Esophagus muscularis mucosa (tissue), 4 donors: ENCODE results near the gene PSME2. TPM values are rescaled to one million over a fixed set of nuclear protein-coding genes. Genes with fewer than 3 reads are reported as not detected.

Experiments
- DNase-seq: peaks from one replicate; pipeline ENCODE4 v3.0.0-alpha.2; 2017; ENCODE audit errors: extremely low spot score
- H3K27ac ChIP-seq, 4 donors: fragments of 200-600 bp; sonication (generic); replicated peaks in 1 of 4; 1 replicate in 3 of 4; 2 replicates in 1 of 4; pipeline ENCODE4 v1.5.1; 2016 to 2019; ENCODE audit warnings: mild to moderate bottlenecking in 1 of 4
- H3K27me3 ChIP-seq, 4 donors: fragments of 200-600 bp; sonication (generic); one replicate each; pipeline versions ENCODE4 v1.5.1 to v1.6.0; 2016 to 2019
- H3K36me3 ChIP-seq, 4 donors: fragments of 200-600 bp; sonication (generic); one replicate each; pipeline ENCODE4 v1.5.1; 2016 to 2019
- H3K4me1 ChIP-seq, 4 donors: fragments of 200-600 bp; sonication (generic); one replicate each; pipeline ENCODE4 v1.5.1; 2016 to 2019
- H3K4me3 ChIP-seq, 4 donors: fragments of 200-600 bp; sonication (generic); 1 replicate in 2 of 4; 2 replicates in 2 of 4; pipeline ENCODE4 v1.5.1; 2016 to 2019; ENCODE audit warnings: mild to moderate bottlenecking in 4 of 4, moderate library complexity in 1 of 4
- H3K9me3 ChIP-seq, 4 donors: fragments of 200-600 bp; sonication (generic); 1 replicate in 3 of 4; 2 replicates in 1 of 4; pipeline ENCODE4 v1.5.1; 2016 to 2019
- EP300 ChIP-seq: sonication (generic); formaldehyde crosslinking; IDR thresholded peaks from one replicate; pipeline ENCODE4 v1.6.1; 2017; ENCODE audit warnings: antibody characterized with exemption
- POLR2A ChIP-seq: fragments of 450-650 bp; IDR thresholded peaks from one replicate; pipeline ENCODE4 v1.6.1; 2017; ENCODE audit warnings: antibody characterized with exemption, moderate library complexity, mild to moderate bottlenecking, low read depth
- POLR2AphosphoS5 ChIP-seq, 2 donors: sonication (generic); formaldehyde crosslinking; IDR thresholded peaks; one replicate each; pipeline ENCODE4 v1.6.1; 2017; ENCODE audit warnings: antibody characterized with exemption in 2 of 2
- WGBS: methylation state at CpG from one replicate; pipeline ENCODE4 v1.1.5; 2018; 5-methylcytosine and 5-hydroxymethylcytosine counted together
- intact Hi-C: fragments of 100-400 bp; cut with DNase I; formaldehyde crosslinking; loops from one replicate; pipeline ENCODE4 v1.15.1; 2023
- total RNA-seq, 4 donors: library from RNA; depleted of rRNA; stranded (reverse); fragments of >200 nt; gene quantifications; one replicate each; pipeline versions ENCODE4 v1.1.0 to v1.2.1, GENCODE V29; 2016
- TF ChIP-seq, protein P1 (sequence below), 3 experiments: fragments of 200-600 bp in 2 of 3; fragments of 450-650 bp in 1 of 3; sonication (generic) in 2 of 3; IDR thresholded peaks; one replicate each; pipeline ENCODE4 v1.5.1; 2017 to 2019; ENCODE audit warnings: antibody characterized with exemption in 3 of 3, mild to moderate bottlenecking in 2 of 3, moderate library complexity in 1 of 3

The PSME2 gene
- total RNA-seq, 4 donors from 2014 or later: 32.8 to 64.3 (median 42.6) TPM

DNA sequence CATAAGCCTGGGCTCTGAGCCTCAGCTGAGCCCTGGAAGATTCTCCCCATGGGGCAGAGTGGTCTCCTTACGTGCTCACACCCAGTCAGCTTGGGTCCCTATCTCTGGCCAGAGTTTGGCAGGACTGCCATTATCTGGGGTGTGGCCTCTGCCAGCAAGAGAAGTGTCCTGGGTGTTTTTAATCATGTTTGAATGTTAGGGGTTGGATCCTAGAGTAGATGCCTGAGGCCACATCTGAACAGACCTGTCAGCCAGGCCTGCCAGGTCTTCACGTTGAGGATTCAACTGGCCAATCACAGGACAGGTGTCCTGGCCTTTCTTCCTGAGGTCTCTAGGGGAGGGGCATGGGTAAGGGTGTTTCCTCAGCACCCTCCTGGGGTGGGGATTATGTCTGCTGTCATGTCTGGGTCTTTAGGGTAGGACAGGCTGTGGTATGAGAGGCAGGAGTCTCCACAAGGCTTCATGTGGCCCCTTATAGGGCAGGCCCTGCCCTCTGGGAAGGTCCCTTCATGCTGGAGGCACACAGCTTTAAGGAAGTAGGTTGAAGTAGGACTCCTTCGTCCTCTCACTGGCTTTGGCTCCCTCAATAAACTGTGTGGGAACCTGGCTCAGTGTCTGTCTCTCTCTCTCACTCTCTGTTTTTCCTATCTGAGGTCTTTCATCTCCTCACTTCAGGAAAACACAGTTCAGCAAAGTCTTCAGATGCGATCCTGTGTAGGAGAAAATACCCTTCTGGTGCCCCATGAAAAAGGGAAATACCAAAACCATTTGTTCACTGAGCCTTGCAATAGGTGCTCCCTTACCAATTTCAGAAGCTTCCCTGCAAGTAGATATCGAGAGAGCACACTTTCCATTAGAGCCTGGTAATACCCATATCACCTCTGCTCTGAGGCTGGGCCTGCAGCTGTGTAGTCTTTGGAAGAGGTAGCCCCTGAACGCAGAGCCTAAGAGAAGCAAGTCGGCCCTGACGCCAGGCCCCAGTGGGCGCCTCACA, 22.7 kb downstream of the PSME2 start:
- intact Hi-C loops: no loop called here
- Histone ChIP-seq H3K27me3 (no peaks in the 10 kb centered on the region), H3K4me3 (no peak overlapping the region), H3K9me3 (no peaks in the 10 kb centered on the region), H3K4me1 (no peaks in the 10 kb centered on the region), H3K36me3 (peaks cover 22 to 61% (median 54%) of the 10 kb centered on the region in 4 donors), H3K27ac (no peak overlapping the region)
- WGBS: 92% methylated on average over 8 of the region's 9 CpGs
- TF ChIP-seq POLR2A (no peak), POLR2AphosphoS5 (IDR thresholded peaks at IDR 0.05) (no peak)
- TF ChIP-seq, protein P1, sequence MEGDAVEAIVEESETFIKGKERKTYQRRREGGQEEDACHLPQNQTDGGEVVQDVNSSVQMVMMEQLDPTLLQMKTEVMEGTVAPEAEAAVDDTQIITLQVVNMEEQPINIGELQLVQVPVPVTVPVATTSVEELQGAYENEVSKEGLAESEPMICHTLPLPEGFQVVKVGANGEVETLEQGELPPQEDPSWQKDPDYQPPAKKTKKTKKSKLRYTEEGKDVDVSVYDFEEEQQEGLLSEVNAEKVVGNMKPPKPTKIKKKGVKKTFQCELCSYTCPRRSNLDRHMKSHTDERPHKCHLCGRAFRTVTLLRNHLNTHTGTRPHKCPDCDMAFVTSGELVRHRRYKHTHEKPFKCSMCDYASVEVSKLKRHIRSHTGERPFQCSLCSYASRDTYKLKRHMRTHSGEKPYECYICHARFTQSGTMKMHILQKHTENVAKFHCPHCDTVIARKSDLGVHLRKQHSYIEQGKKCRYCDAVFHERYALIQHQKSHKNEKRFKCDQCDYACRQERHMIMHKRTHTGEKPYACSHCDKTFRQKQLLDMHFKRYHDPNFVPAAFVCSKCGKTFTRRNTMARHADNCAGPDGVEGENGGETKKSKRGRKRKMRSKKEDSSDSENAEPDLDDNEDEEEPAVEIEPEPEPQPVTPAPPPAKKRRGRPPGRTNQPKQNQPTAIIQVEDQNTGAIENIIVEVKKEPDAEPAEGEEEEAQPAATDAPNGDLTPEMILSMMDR (IDR thresholded peaks at IDR 0.05): no peak
- no peak for DNase-seq

DNA sequence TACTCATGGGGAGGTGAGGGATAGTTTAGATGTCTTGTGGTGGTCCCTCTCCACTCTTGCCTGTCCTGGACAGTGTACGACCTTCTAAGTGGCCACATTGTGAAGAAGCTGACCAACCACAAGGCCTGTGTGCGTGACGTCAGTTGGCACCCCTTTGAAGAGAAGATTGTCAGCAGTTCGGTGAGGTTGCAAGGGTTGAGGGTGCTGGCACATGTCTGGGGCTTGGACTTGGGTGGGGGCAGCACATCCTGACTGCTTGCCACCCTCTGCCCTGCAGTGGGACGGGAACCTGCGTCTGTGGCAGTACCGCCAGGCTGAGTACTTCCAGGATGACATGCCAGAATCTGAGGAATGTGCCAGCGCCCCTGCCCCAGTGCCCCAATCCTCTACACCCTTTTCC, 23.5 kb downstream of the PSME2 start:
- Histone ChIP-seq H3K9me3 (no peaks in the 10 kb centered on the region), H3K4me3 (no peak overlapping the region), H3K27ac (no peak overlapping the region), H3K36me3 (peaks cover 30 to 69% (median 62%) of the 10 kb centered on the region in 4 donors), H3K27me3 (no peaks in the 10 kb centered on the region), H3K4me1 (no peaks in the 10 kb centered on the region)
- TF ChIP-seq, protein P1 (IDR thresholded peaks at IDR 0.05): no peak
- no peak for TF ChIP-seq POLR2A
- no peak for TF ChIP-seq POLR2AphosphoS5 (IDR thresholded peaks at IDR 0.05)
- no peak for TF ChIP-seq EP300
- DNase-seq: no peak
- WGBS: 100% methylated on average over 1 of the region's 8 CpGs
- intact Hi-C loops: no loop called here

DNA sequence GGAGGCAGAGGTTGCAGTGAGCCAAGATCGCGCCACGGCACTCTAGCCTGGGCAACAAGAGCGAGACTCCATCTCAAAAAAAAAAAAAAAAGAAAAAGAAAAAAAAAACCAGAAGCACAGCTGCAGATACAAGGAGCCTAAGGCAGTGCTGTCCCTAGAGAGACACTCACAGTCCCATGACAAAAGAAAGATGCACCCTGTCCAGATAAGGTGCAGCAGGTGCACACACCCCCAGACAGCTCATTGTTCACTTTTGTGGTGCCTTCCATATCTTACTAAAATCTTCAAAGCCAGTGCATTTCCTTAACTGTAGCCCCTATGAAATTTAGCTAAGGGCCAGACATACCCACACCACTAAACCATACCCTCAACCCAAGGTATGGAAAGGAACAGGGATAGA, 24.0 kb downstream of the PSME2 start:
- intact Hi-C loops: no loop called here
- Histone ChIP-seq H3K27ac (no peak overlapping the region), H3K9me3 (no peaks in the 10 kb centered on the region), H3K4me3 (no peak overlapping the region), H3K27me3 (no peaks in the 10 kb centered on the region), H3K36me3 (peaks cover 32 to 74% (median 67%) of the 10 kb centered on the region in 4 donors), H3K4me1 (no peaks in the 10 kb centered on the region)
- 98% methylated on average over 4 of the region's 4 CpGs for WGBS
- DNase-seq: no peak
- TF ChIP-seq EP300: no peak
- TF ChIP-seq, protein P1 (IDR thresholded peaks at IDR 0.05): no peak

DNA sequence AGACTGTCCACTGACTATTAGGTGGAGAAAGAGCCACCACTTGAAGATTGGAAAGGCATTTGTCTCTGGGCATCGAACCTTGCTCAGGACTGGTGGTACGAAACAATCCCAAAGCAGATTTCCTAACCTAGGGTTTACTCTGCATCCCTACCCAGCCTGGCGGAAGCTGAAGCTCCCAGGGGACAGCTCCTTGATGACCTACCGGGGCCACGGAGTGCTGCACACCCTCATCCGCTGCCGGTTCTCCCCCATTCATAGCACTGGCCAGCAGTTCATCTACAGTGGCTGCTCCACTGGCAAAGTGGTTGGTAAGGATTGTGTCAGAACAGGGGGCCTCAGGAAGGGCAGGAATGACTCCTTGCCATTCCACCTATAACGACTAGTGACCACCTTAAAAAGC, 25.2 kb downstream of the PSME2 start:
- Histone ChIP-seq H3K4me3 (no peak overlapping the region), H3K4me1 (peaks cover 5 to 8% (median 7%) of the 10 kb centered on the region in 4 donors), H3K27me3 (no peaks in the 10 kb centered on the region), H3K27ac (no peak overlapping the region), H3K9me3 (no peaks in the 10 kb centered on the region), H3K36me3 (peaks cover 32 to 78% (median 75%) of the 10 kb centered on the region in 4 donors)
- intact Hi-C loops: no loop called here
- over 99% methylated on average over 8 of the region's 8 CpGs for WGBS
- no peak for DNase-seq
- TF ChIP-seq POLR2AphosphoS5 (IDR thresholded peaks at IDR 0.05) (no peak), EP300 (no peak), POLR2A (no peak)

DNA sequence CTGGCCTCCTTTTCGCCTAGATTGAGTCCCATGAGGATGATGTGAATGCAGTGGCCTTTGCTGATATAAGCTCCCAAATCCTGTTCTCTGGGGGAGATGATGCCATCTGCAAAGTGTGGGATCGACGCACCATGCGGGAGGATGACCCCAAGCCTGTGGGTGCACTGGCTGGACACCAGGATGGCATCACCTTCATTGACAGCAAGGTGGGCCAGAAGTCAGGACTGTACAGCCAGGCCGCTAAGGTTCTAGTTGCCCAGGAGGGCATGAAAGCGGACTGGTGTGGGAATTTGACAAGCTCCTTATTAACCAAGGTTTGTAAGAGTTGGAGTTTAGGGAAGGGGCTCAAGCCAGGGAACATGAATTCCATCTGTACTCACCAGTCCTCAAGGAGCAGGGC, 26.7 kb downstream of the PSME2 start:
- no peaks in the 10 kb centered on the region for H3K9me3 ChIP-seq
- no peak overlapping the region for H3K27ac ChIP-seq
- H3K27me3 ChIP-seq: no peaks in the 10 kb centered on the region
- no peak for DNase-seq
- H3K36me3 ChIP-seq: peaks cover 32 to 77% (median 75%) of the 10 kb centered on the region in 4 donors
- over 99% methylated on average over 6 of the region's 6 CpGs for WGBS
- peaks cover 14 to 18% (median 16%) of the 10 kb centered on the region in 4 donors for H3K4me1 ChIP-seq
- intact Hi-C loops: no loop called here
- no peak overlapping the region for H3K4me3 ChIP-seq
- TF ChIP-seq, protein P1 (IDR thresholded peaks at IDR 0.05): no peak
- TF ChIP-seq EP300 (no peak), POLR2AphosphoS5 (IDR thresholded peaks at IDR 0.05) (no peak), POLR2A (no peak)
